ENCODE measurements around the gene CNBD2. TPM values are rescaled to one million over a fixed set of nuclear protein-coding genes. Genes with fewer than 3 reads are reported as not detected.
"Not testable (repeated sequence)": the region's sequence is repeated elsewhere in the genome, so short reads cannot be mapped to it uniquely, and the experiment has no call there.

Gene CNBD2
- total RNA-seq, 2 experiments from 2014 or later = 2.9 to 3.5 TPM

DNA sequence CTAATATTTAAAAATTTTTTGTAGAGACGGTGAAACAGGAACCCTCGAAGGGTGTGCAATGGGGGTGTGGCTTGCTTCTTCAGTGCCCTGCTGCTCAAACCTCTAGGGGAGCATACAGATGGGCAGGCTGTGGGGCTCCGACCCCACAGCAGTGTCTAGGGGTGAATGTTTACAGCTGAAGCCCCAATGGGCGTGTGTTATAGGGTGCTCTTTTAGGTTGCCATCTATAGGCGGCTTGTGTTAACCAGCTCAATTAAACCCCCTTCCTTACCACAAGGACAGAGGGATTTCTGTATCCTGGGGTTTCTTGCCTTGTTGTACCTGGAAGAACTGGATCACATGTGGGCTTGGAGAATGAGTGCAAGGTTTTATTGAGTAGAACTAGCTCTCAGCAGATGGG lies 109.4 kb downstream of the CNBD2 start:
- DNase-seq; H3K27ac Mint-ChIP-seq; intact Hi-C loops (cut with DNase I, micrococcal nuclease); H3K4me3 Mint-ChIP-seq; CTCF ChIA-PET; H3K4me1 Mint-ChIP-seq; H3K36me3 Mint-ChIP-seq (ENCODE audit: low read depth); POLR2A ChIA-PET; H3K27me3 Mint-ChIP-seq; ATAC-seq; H3K9me3 Mint-ChIP-seq (ENCODE audit: low read depth): not testable (repeated sequence)

DNA sequence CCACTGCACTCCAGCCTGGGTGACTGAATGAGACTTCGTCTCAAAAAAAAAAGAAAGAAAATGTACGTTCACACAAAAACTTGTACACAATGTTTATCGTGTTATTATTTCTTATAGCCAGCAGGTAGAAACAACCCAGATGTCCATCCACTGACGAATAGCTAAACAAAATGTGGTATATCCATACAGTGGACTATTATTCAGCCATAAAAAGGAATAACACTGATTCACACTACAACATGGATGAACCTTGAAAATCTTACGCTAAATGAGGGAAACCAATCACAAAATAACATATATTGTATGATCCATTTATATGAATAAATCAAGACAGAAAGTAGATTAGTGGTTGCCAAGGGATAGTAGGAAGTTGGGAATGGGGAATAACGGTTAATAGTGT lies 111.1 kb downstream of the CNBD2 start:
- DNase-seq (no peak), ATAC-seq (no peak)
- Mint-ChIP-seq H3K4me3 (no peak overlapping the region), H3K36me3 (ENCODE audit: low read depth) (no peaks in the 10 kb centered on the region), H3K4me1 (no peaks in the 10 kb centered on the region), H3K9me3 (ENCODE audit: low read depth) (no peaks in the 10 kb centered on the region), H3K27me3 (peaks cover 3% of the 10 kb centered on the region), H3K27ac (no peak overlapping the region)
- intact Hi-C loops (cut with DNase I, micrococcal nuclease) = no loop called here
- ChIA-PET CTCF (interaction anchor here (1.3 kb wide), 1 partner anchor 84 kb away, joined by 3 read pairs; no protein-coding TSS in a partner anchor), POLR2A (no interaction called here)

DNA sequence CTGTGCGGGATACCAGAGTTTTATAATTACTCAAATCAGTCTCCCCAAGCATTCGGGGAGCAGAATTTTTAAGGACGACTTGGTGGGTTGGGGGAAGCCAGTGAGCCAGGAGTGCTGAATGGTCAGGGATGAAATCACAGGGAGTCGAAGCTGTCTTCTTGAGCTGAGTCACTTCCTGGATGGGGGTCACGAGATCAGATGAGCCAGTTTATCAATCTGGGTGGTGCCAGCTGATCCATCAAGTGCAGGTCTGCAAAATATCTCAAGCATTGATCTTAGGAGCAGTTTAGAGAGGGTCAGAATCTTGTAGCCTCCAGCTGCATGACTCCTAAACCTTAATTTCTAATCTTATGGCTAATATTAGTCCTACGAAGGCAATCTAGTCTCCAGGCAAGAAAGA lies 111.6 kb downstream of the CNBD2 start:
- CTCF ChIA-PET = interaction anchor here (0.8 to 1.3 kb wide), 2 partner anchors 85 to 191 kb away, joined by 3 read pairs; no protein-coding TSS in a partner anchor
- POLR2A ChIA-PET, ATAC-seq: not testable (repeated sequence)

More for the DNA sequence above, 111.6 kb downstream of the CNBD2 start:
- H3K27ac Mint-ChIP-seq; H3K4me3 Mint-ChIP-seq; intact Hi-C loops (cut with DNase I, micrococcal nuclease); DNase-seq; H3K9me3 Mint-ChIP-seq (ENCODE audit: low read depth); H3K36me3 Mint-ChIP-seq (ENCODE audit: low read depth); H3K4me1 Mint-ChIP-seq; H3K27me3 Mint-ChIP-seq: not testable (repeated sequence)

Other genes with a start within 250 kb of the CNBD2 start
- gene RBM39, start 226.3 kb upstream of the CNBD2 start, total RNA-seq = 100 to 1,000 TPM; 303 to 356 TPM
- gene PHF20, start 196.6 kb upstream of the CNBD2 start, total RNA-seq = 10 to 100 TPM; 54.3 to 61.6 TPM
- 10 to 100 TPM; 37.8 to 39.3 TPM for gene SCAND1, start 14.1 kb upstream of the CNBD2 start, total RNA-seq
- gene EPB41L1, start 186.2 kb downstream of the CNBD2 start, total RNA-seq = 1 to 10 TPM in 1 of 2 experiments, under 1 TPM in 1; 0.67 to 1.5 TPM